ENCODE data around the gene CCNL1.

CCNL1 gene

GRCh38 chr3:157159762-157160657 is at the start of gene CCNL1:
Gene CCNL1, minus strand, starts transcription at chr3:157160147. Its CDS starts 53 bp downstream, at chr3:157160094.
- peak within 1 kb of the TSS; percentile 97 for H3K27ac ChIP-seq
- peak within 1 kb of the TSS; percentile 100 for H3K4me3 ChIP-seq (ENCODE audit: low read depth, low read length)
- H3K36me3 ChIP-seq (ENCODE audit: control insufficient read depth, insufficient read depth, low read length), result no peaks in the 10 kb centered on the region
- peak within 1 kb of the TSS; percentile 71 for H2AFZ ChIP-seq
- TF ChIP-seq CTCF (IDR thresholded peaks at IDR 0.05), result no peak
- no peaks in the 10 kb centered on the region for H3K9me3 ChIP-seq (ENCODE audit: control insufficient read depth, low read length)
- H3K4me1 ChIP-seq, result peaks cover 20% of the 10 kb centered on the region
- peaks cover 30% of the 10 kb centered on the region for H3K79me2 ChIP-seq
- H3K27me3 ChIP-seq (ENCODE audit: control insufficient read depth, insufficient read depth, low read length), result no peaks in the 10 kb centered on the region
- H3K4me2 ChIP-seq (ENCODE audit: low read length), result peak within 1 kb of the TSS; percentile 99
- peak within 1 kb of the TSS; percentile 100 for H3K9ac ChIP-seq

GRCh38 chr3:157204880-157205279 is 44.9 kb upstream of the CCNL1 start:
- no peaks in the 10 kb centered on the region for H3K79me2 ChIP-seq
- H3K4me1 ChIP-seq, result no peaks in the 10 kb centered on the region
- no peaks in the 10 kb centered on the region for H3K27me3 ChIP-seq (ENCODE audit: control insufficient read depth, insufficient read depth, low read length)
- TF ChIP-seq CTCF (IDR thresholded peaks at IDR 0.05), result no peak
- H3K36me3 ChIP-seq (ENCODE audit: control insufficient read depth, insufficient read depth, low read length), result no peaks in the 10 kb centered on the region
- no peak overlapping the region for H3K4me3 ChIP-seq (ENCODE audit: low read depth, low read length)
- H3K9ac ChIP-seq, result no peak overlapping the region
- no peak overlapping the region for H2AFZ ChIP-seq
- no peak overlapping the region for H3K27ac ChIP-seq
- no peaks in the 10 kb centered on the region for H3K9me3 ChIP-seq (ENCODE audit: control insufficient read depth, low read length)
- H3K4me2 ChIP-seq (ENCODE audit: low read length), result no peak overlapping the region

GRCh38 chr3:157204431-157204830 is 44.5 kb upstream of the CCNL1 start:
- no peak for TF ChIP-seq CTCF (IDR thresholded peaks at IDR 0.05)
- no peak overlapping the region for H3K4me2 ChIP-seq (ENCODE audit: low read length)
- no peaks in the 10 kb centered on the region for H3K9me3 ChIP-seq (ENCODE audit: control insufficient read depth, low read length)
- no peaks in the 10 kb centered on the region for H3K4me1 ChIP-seq
- H2AFZ ChIP-seq, result no peak overlapping the region
- H3K79me2 ChIP-seq, result no peaks in the 10 kb centered on the region
- no peaks in the 10 kb centered on the region for H3K27me3 ChIP-seq (ENCODE audit: control insufficient read depth, insufficient read depth, low read length)
- no peak overlapping the region for H3K9ac ChIP-seq
- H3K36me3 ChIP-seq (ENCODE audit: control insufficient read depth, insufficient read depth, low read length), result no peaks in the 10 kb centered on the region
- no peak overlapping the region for H3K27ac ChIP-seq
- no peak overlapping the region for H3K4me3 ChIP-seq (ENCODE audit: low read depth, low read length)

- Histone ChIP-seq H3K9ac (no peak overlapping the region), H3K27me3 (ENCODE audit: control insufficient read depth, insufficient read depth, low read length) (no peaks in the 10 kb centered on the region), H3K9me3 (ENCODE audit: control insufficient read depth, low read length) (no peaks in the 10 kb centered on the region), H3K4me1 (no peaks in the 10 kb centered on the region), H2AFZ (peak overlapping the region; percentile 33), H3K79me2 (no peaks in the 10 kb centered on the region), H3K4me2 (ENCODE audit: low read length) (no peak overlapping the region), H3K27ac (no peak overlapping the region), H3K4me3 (ENCODE audit: low read depth, low read length) (no peak overlapping the region), H3K36me3 (ENCODE audit: control insufficient read depth, insufficient read depth, low read length) (no peaks in the 10 kb centered on the region)
- TF ChIP-seq CTCF (IDR thresholded peaks at IDR 0.05), result peak; percentile 67
These were observed 41.8 kb upstream of the CCNL1 start for GRCh38 chr3:157201648-157202278.

Data from parathyroid adenoma (tissue), 2 donors.